K562 (cell line): ENCODE results near the gene MYRIP. TPM values are rescaled to one million over a fixed set of nuclear protein-coding genes. Genes with fewer than 3 reads are reported as not detected.

Experiments
- ATAC-seq: fragments of 200-7000 bp; cut with Tn5 transposase; 3 replicates; pipeline ENCODE4 v1.9.1; 2020; ENCODE audit warnings: moderate library complexity
- BruUV-seq: library from RNA; stranded (reverse); fragments of 400-500 nt; replicated peaks from 2 replicates; lab custom pipeline; 2021; lab: Mats Ljungman, UMichigan
- CTCF ChIA-PET: fragments of 300-600 bp; formaldehyde crosslinking; extraction: SDS; loops from one replicate; lab custom pipeline; 2021; ENCODE audit warnings: low intra/inter-chr PET ratio; lab: Yijun Ruan, JAX
- POLR2A ChIA-PET: fragments of 300-600, 350-650 bp; sonication (Branson Sonifier 250); formaldehyde crosslinking; extraction: SDS; loops from one replicate; lab custom pipeline; 2021; ENCODE audit warnings: antibody characterized with exemption, inconsistent platforms; lab: Yijun Ruan, JAX
- DNase-seq, 4 experiments: peaks; one replicate each; pipeline versions ENCODE4 v3.0.0 to v3.0.0-alpha.2; 2011 to 2018; ENCODE audit warnings: low spot score in 3 of 4, mixed read lengths in 3 of 4; ENCODE audit errors: extremely low read depth in 1 of 4
- FAIRE-seq: peaks from 2 replicates; lab custom pipeline; 2011; peaks lifted over from hg19 to GRCh38; lab: Jason Lieb, UNC
- H2AFZ ChIP-seq: 2 replicates; pipeline ENCODE4 v1.6.0; 2011; ENCODE audit warnings: low read depth, low read length, control low read depth, inconsistent platforms
- H3K27ac ChIP-seq: fragments of 200-600 bp; 3 replicates; pipeline ENCODE4 v1.8.0; 2011; ENCODE audit warnings: low read depth, mild to moderate bottlenecking, control low read depth, inconsistent platforms, low read length, moderate library complexity, mixed read lengths; ENCODE audit errors: extremely low read depth
- H3K27me3 ChIP-seq, 2 experiments: fragments of 300-600 bp in 1 of 2; 2 replicates in 1 of 2; 3 replicates in 1 of 2; pipeline versions ENCODE4 v1.6.0 to v1.8.0; 2011; ENCODE audit warnings: inconsistent platforms in 2 of 2, low read length in 2 of 2, mild to moderate bottlenecking in 1 of 2, mixed read lengths in 1 of 2, moderate library complexity in 1 of 2; ENCODE audit not compliant: control insufficient read depth in 2 of 2, insufficient read depth in 2 of 2
- H3K36me3 ChIP-seq: fragments of 300-600 bp; 3 replicates; pipeline ENCODE4 v1.8.0; 2011; ENCODE audit warnings: mild to moderate bottlenecking, low read length, inconsistent platforms; ENCODE audit not compliant: control insufficient read depth, insufficient read depth
- H3K4me1 ChIP-seq, 2 experiments: fragments of 200-600 bp in 1 of 2; replicated peaks in 1 of 2; 2 replicates in 1 of 2; 3 replicates in 1 of 2; pipeline versions ENCODE4 v1.5.1 to v1.8.0; 2011; ENCODE audit warnings: inconsistent platforms in 2 of 2, low read length in 2 of 2, mild to moderate bottlenecking in 1 of 2, mixed read lengths in 1 of 2, moderate library complexity in 1 of 2; ENCODE audit not compliant: control insufficient read depth in 2 of 2, insufficient read depth in 2 of 2
- H3K4me2 ChIP-seq: 2 replicates; pipeline ENCODE4 v1.6.1; 2011; ENCODE audit warnings: low read length, control low read depth, inconsistent platforms, mixed read lengths; ENCODE audit not compliant: insufficient read depth
- H3K4me3 ChIP-seq: fragments of 200-600 bp; sonication (generic), shearing (Covaris generic); 2 replicates; pipeline ENCODE4 v1.5.1; 2016; ENCODE audit warnings: control low read depth, inconsistent platforms
- H3K79me2 ChIP-seq: fragments of 200-600 bp; 3 replicates; pipeline ENCODE4 v1.8.0; 2011; ENCODE audit warnings: low read length, inconsistent platforms; ENCODE audit not compliant: control insufficient read depth, insufficient read depth
- H3K9ac ChIP-seq, 2 experiments: 2 replicates each; pipeline versions ENCODE4 v1.6.0 to v1.6.1; 2011; ENCODE audit warnings: low read depth in 2 of 2, low read length in 2 of 2, control low read depth in 1 of 2, inconsistent platforms in 1 of 2, mild to moderate bottlenecking in 1 of 2, mixed read lengths in 1 of 2; ENCODE audit not compliant: insufficient read depth in 1 of 2
- H3K9me1 ChIP-seq: one replicate; pipeline ENCODE4 v1.6.0; 2011; ENCODE audit warnings: inconsistent platforms, mild to moderate bottlenecking, low read length, moderate library complexity; ENCODE audit not compliant: control insufficient read depth, insufficient read depth
- H3K9me3 ChIP-seq: replicated peaks from 2 replicates; pipeline ENCODE4 v1.5.1; 2011; ENCODE audit warnings: low read depth, low read length, inconsistent platforms; ENCODE audit not compliant: control insufficient read depth, insufficient read depth
- H4K20me1 ChIP-seq: replicated peaks from 2 replicates; pipeline ENCODE4 v1.6.1; 2011; ENCODE audit warnings: low read length, inconsistent platforms, mixed read lengths; ENCODE audit not compliant: control insufficient read depth, insufficient read depth
- CBX2 ChIP-seq: fragments of 200-600 bp; sonication (generic); IDR thresholded peaks from one replicate; pipeline ENCODE4 v1.6.1; 2012; ENCODE audit warnings: mild to moderate bottlenecking, low read length, inconsistent platforms; ENCODE audit not compliant: insufficient read depth, poor library complexity, severe bottlenecking
- CTBP1 ChIP-seq: fragments of 450-650 bp; IDR thresholded peaks from 2 replicates; pipeline ENCODE4 v1.6.1; 2016; ENCODE audit warnings: borderline replicate concordance
- HDAC2 ChIP-seq: fragments of 450-650 bp; IDR thresholded peaks from 2 replicates; pipeline ENCODE4 v1.6.1; 2016; ENCODE audit warnings: mild to moderate bottlenecking
- HDGF ChIP-seq: fragments of 450-650 bp; IDR thresholded peaks from 2 replicates; pipeline ENCODE4 v1.6.1; 2016
- HNRNPUL1 ChIP-seq: fragments of 200-400 bp; formaldehyde crosslinking; IDR thresholded peaks from 2 replicates; pipeline ENCODE4 v1.6.1; 2017; ENCODE audit warnings: low read length
- MCM7 ChIP-seq, 2 experiments: fragments of 450-650 bp; IDR thresholded peaks; 2 replicates each; pipeline ENCODE4 v1.6.1; 2016 to 2018
- NCOA1 ChIP-seq: fragments of 450-650 bp; IDR thresholded peaks from 2 replicates; pipeline ENCODE4 v1.6.1; 2016; ENCODE audit warnings: low read depth
- PRMT5 ChIP-seq: sonication (generic); formaldehyde crosslinking; IDR thresholded peaks from 2 replicates; pipeline ENCODE4 v1.5.0; 2020; ENCODE audit warnings: missing genetic modification reagents
- RCOR1 ChIP-seq, 2 experiments: IDR thresholded peaks; 2 replicates each; pipeline ENCODE4 v1.6.1; 2012; ENCODE audit warnings: low read depth in 2 of 2, low read length in 2 of 2, borderline replicate concordance in 1 of 2, improper control_type of control experiment in 1 of 2
- SMAD2 ChIP-seq: fragments of 150-350 bp; IDR thresholded peaks from 2 replicates; pipeline ENCODE4 v1.6.1; 2014; ENCODE audit warnings: low read depth, mild to moderate bottlenecking, low read length
- SMAD4 ChIP-seq: fragments of 250-450 bp; sonication (Bioruptor Pico); conservative IDR thresholded peaks from 2 replicates; pipeline ENCODE4 v1.8.0; 2021; ENCODE audit warnings: inconsistent platforms, mild to moderate bottlenecking, moderate library complexity
- SMARCA4 ChIP-seq: fragments of 450-650 bp; IDR thresholded peaks from 2 replicates; pipeline ENCODE4 v1.6.1; 2016
- SMARCE1 ChIP-seq: fragments of 450-650 bp; IDR thresholded peaks from 2 replicates; pipeline ENCODE4 v1.7.1; 2016; ENCODE audit warnings: mild to moderate bottlenecking
- ZNF57 ChIP-seq: fragments of 450-650 bp; formaldehyde crosslinking; IDR thresholded peaks from 2 replicates; pipeline ENCODE4 v1.4.0; 2020; ENCODE audit warnings: mild to moderate bottlenecking, moderate library complexity
- WGBS: fragments of 100-300 bp; shearing (Covaris generic); methylation state at CpG from one replicate; pipeline ENCODE4 v1.1.6; 2016; ENCODE audit warnings: low coverage, mixed read lengths; ENCODE audit not compliant: insufficient coverage; ENCODE audit errors: missing lambda C conversion rate; 5-methylcytosine and 5-hydroxymethylcytosine counted together
- in situ Hi-C: fragments of 300-500 bp; cut with MboI; formaldehyde crosslinking; loops from 4 replicates; pipeline ENCODE4 v1.15.0; 2018; ENCODE audit warnings: inconsistent platforms, mixed read lengths
- intact Hi-C: fragments of 100-400 bp; cut with micrococcal nuclease; formaldehyde crosslinking; loops from 2 replicates; pipeline ENCODE4 v1.14.2; 2022
- polyA plus RNA-seq, 8 experiments: library from polyadenylated mRNA; depleted of rRNA in 4 of 8; stranded (reverse) in 5 of 8; unstranded in 3 of 8; fragments of >200 nt; fragmentation: Nextera tagmentation in 2 of 8; fragmentation: Illumina TruSeq in 1 of 8; extraction: Ambion mirVana in 2 of 8; extraction: Trizol in 1 of 8; gene quantifications; 2 replicates each; pipeline versions ENCODE4 v1.2.1 to v1.2.3, GENCODE V29; 2011 to 2014; ENCODE audit warnings: inconsistent platforms in 1 of 8, missing spikeins in 1 of 8
- total RNA-seq, 7 experiments: library from RNA; depleted of rRNA in 6 of 7; stranded (reverse); fragments of >200 nt in 6 of 7; fragmentation: Illumina TruSeq in 2 of 7; extraction: Trizol in 2 of 7; gene quantifications; 2 replicates each; pipeline versions ENCODE4 v1.2.1 to v1.2.3, GENCODE V29; 2011 to 2021; ENCODE audit warnings: low replicate concordance in 1 of 7
- TF ChIP-seq, protein P1 (sequence below), 2 experiments: IDR thresholded peaks in 1 of 2; conservative IDR thresholded peaks in 1 of 2; 2 replicates each; pipeline ENCODE4 v1.6.1; 2016; ENCODE audit warnings: low read depth in 2 of 2, mild to moderate bottlenecking in 1 of 2, missing compliant biosample characterization in 1 of 2, missing genetic modification characterization in 1 of 2, moderate library complexity in 1 of 2
- TF ChIP-seq, protein P2 (sequence below): sonication (generic); formaldehyde crosslinking; IDR thresholded peaks from 2 replicates; pipeline ENCODE4 v1.5.0; 2020; ENCODE audit warnings: missing genetic modification reagents

MYRIP gene
- total and polyA plus RNA-seq, 9 of the 15 experiments (the other 6 are each of a cell fraction or from before 2014, with no cell fraction given), result 0.03 to 0.12 TPM; not detected in 7

DNA sequence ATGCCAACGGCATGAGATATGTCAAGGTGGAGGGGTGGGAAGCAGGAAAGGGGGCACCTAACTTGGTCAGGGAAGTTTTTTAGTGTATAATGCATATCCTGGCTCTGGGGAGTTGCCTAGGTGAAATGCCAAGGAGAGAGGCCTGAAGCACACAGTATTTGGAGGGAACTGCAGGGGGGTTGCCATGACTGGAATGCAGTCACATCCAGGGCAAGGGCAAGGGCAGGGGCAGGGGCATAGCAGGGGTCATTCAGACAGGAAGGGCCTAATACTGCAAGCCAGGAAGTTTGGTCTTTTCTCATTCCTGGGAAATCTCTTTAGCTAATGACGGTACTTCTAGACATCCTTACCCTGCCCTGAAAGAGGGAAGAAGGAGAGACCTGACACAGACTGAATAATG lies 60.5 kb downstream of the MYRIP start:
- H4K20me1 ChIP-seq, result no peaks in the 10 kb centered on the region
- CTCF ChIA-PET, result no interaction called here
- no peaks in the 10 kb centered on the region for H3K9me3 ChIP-seq
- 0% methylated on average over 2 of the region's 2 CpGs for WGBS
- H3K4me2 ChIP-seq, result no peak overlapping the region
- H3K4me3 ChIP-seq, result no peak overlapping the region
- no peaks in the 10 kb centered on the region for H3K79me2 ChIP-seq
- no TSS peak for BruUV-seq
- no peaks in the 10 kb centered on the region for H3K9me1 ChIP-seq
- no peak overlapping the region for H2AFZ ChIP-seq
- H3K27me3 ChIP-seq, result no peaks in the 10 kb centered on the region
- POLR2A ChIA-PET, result no interaction called here
- H3K9ac ChIP-seq, result no peak overlapping the region
- TF ChIP-seq ZNF57 (CRISPR knock-in tag) (no peak), MCM7 (IDR thresholded peaks at IDR 0.05) (no peak)
- intact Hi-C loops (no loop called here), in situ Hi-C loops (no loop called here)
- H3K27ac ChIP-seq, result no peak overlapping the region
- H3K4me1 ChIP-seq, result no peaks in the 10 kb centered on the region
- FAIRE-seq, result no peak
- no peaks in the 10 kb centered on the region for H3K36me3 ChIP-seq
- ATAC-seq, result no peak
- no peak for DNase-seq

DNA sequence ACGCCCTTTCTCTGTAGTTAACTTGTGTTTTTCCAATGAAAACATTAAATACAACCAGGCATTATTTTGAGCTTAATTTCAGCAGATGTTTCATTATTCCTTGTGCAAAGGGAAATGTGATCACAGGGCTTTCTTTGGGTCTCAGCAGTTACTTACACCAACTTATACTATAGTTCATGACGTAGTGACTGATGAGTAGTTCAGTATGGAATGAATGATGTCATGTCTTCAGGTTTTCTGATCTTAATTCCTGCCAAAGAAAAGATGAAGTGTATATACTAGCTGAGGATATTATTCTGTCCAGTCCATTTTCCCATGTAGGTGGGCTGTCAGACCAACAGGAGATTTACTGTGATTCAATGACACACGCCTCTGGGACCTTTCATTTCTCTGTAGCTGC lies 61.3 kb downstream of the MYRIP start:
- BruUV-seq, result no TSS peak
- H3K9ac ChIP-seq, result no peak overlapping the region
- H3K27me3 ChIP-seq, result no peaks in the 10 kb centered on the region
- H3K27ac ChIP-seq, result no peak overlapping the region
- CTCF ChIA-PET, result no interaction called here
- in situ Hi-C loops, result no loop called here
- H4K20me1 ChIP-seq, result no peaks in the 10 kb centered on the region
- H3K9me1 ChIP-seq, result no peaks in the 10 kb centered on the region
- no peak for ATAC-seq
- no peaks in the 10 kb centered on the region for H3K4me1 ChIP-seq
- no peak for FAIRE-seq
- no peak overlapping the region for H3K4me2 ChIP-seq
- intact Hi-C loops, result no loop called here
- H3K9me3 ChIP-seq, result no peaks in the 10 kb centered on the region
- DNase-seq, result no peak
- 0% methylated on average over 3 of the region's 3 CpGs for WGBS
- H3K79me2 ChIP-seq, result no peaks in the 10 kb centered on the region
- POLR2A ChIA-PET, result no interaction called here
- H3K36me3 ChIP-seq, result no peaks in the 10 kb centered on the region
- H3K4me3 ChIP-seq, result no peak overlapping the region
- H2AFZ ChIP-seq, result no peak overlapping the region
- TF ChIP-seq HDGF (no peak), SMARCE1 (no peak), SMAD4 (CRISPR knock-in tag) (no peak), SMARCA4 (no peak), RCOR1 (IDR thresholded peaks at IDR 0.05; ENCODE audit: borderline replicate concordance in 1 of 2, low read depth in 2 of 2, low read length in 2 of 2) (no peak), CTBP1 (no peak), HNRNPUL1 (no peak), PRMT5 (CRISPR knock-in tag) (no peak), HDAC2 (no peak), NCOA1 (no peak), SMAD2 (no peak), CBX2 (no peak)
- TF ChIP-seq, protein P1, sequence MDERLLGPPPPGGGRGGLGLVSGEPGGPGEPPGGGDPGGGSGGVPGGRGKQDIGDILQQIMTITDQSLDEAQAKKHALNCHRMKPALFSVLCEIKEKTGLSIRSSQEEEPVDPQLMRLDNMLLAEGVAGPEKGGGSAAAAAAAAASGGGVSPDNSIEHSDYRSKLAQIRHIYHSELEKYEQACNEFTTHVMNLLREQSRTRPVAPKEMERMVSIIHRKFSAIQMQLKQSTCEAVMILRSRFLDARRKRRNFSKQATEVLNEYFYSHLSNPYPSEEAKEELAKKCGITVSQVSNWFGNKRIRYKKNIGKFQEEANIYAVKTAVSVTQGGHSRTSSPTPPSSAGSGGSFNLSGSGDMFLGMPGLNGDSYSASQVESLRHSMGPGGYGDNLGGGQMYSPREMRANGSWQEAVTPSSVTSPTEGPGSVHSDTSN (CRISPR knock-in tag; IDR thresholded peaks at IDR 0.05; ENCODE audit: low read depth), result no peak
- TF ChIP-seq, protein P1 (tag; conservative IDR thresholded peaks at IDR 0.05; ENCODE audit: low read depth), result no peak
- TF ChIP-seq, protein P2, sequence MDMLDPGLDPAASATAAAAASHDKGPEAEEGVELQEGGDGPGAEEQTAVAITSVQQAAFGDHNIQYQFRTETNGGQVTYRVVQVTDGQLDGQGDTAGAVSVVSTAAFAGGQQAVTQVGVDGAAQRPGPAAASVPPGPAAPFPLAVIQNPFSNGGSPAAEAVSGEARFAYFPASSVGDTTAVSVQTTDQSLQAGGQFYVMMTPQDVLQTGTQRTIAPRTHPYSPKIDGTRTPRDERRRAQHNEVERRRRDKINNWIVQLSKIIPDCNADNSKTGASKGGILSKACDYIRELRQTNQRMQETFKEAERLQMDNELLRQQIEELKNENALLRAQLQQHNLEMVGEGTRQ (CRISPR knock-in tag), result no peak
